Stimulated activated CD4-positive, alpha-beta T cell treated with anti-CD3 and anti-CD28 coated beads, Interleukin-2, amount 100 ng/mL, for 24 hours (primary cell): Measurements from ENCODE around the gene CELA3A.
"Not testable (repeated sequence)": the region's sequence is repeated elsewhere in the genome, so short reads cannot be mapped to it uniquely, and the experiment has no call there.

ENCODE experiments used
- DNase-seq, 2 donors: peaks; one replicate each; pipeline ENCODE4 v3.0.0-alpha.2; 2020

CELA3A gene

GRCh38 chr1:21982122-21982521 is 19.3 kb upstream of the CELA3A start:
- not testable (repeated sequence) for DNase-seq

GRCh38 chr1:21983539-21983938 is 17.9 kb upstream of the CELA3A start:
- DNase-seq, result not testable (repeated sequence)

GRCh38 chr1:21985893-21986292 is 15.6 kb upstream of the CELA3A start:
- not testable (repeated sequence) for DNase-seq

GRCh38 chr1:21986386-21986785 is 15.1 kb upstream of the CELA3A start:
- not testable (repeated sequence) for DNase-seq

- DNase-seq, result not testable (repeated sequence)
Observed at GRCh38 chr1:21989672-21990393, 11.6 kb upstream of the CELA3A start.

GRCh38 chr1:21992186-21992585 is 9.3 kb upstream of the CELA3A start:
- DNase-seq, result not testable (repeated sequence)

GRCh38 chr1:21994716-21995115 is 6.7 kb upstream of the CELA3A start:
- DNase-seq, result not testable (repeated sequence)

- DNase-seq, result not testable (repeated sequence)
Observed at GRCh38 chr1:21996663-21996970, 4.8 kb upstream of the CELA3A start.

- not testable (repeated sequence) for DNase-seq
Observed at GRCh38 chr1:21997891-21998623, 3.4 kb upstream of the CELA3A start.

- DNase-seq, result not testable (repeated sequence)
Observed at GRCh38 chr1:21998624-21999294, 2.7 kb upstream of the CELA3A start.

GRCh38 chr1:21999645-22000044 is 1.8 kb upstream of the CELA3A start:
- DNase-seq, result not testable (repeated sequence)

GRCh38 chr1:22002461-22002860 is 1.0 kb downstream of the CELA3A start:
- not testable (repeated sequence) for DNase-seq

- DNase-seq, result not testable (repeated sequence)
Observed at GRCh38 chr1:22002875-22003274, 1.4 kb downstream of the CELA3A start.

GRCh38 chr1:22003959-22004358 is 2.5 kb downstream of the CELA3A start:
- DNase-seq, result not testable (repeated sequence)

GRCh38 chr1:22005261-22006149 is 4.0 kb downstream of the CELA3A start:
- peak; percentile 34 to 47 for DNase-seq

GRCh38 chr1:22006736-22007135 is 5.3 kb downstream of the CELA3A start:
- DNase-seq, result not testable (repeated sequence)

- DNase-seq, result not testable (repeated sequence)
Observed at GRCh38 chr1:22007262-22007661, 5.8 kb downstream of the CELA3A start.

- DNase-seq, result not testable (repeated sequence)
Observed at GRCh38 chr1:22009566-22009965, 8.1 kb downstream of the CELA3A start.

GRCh38 chr1:22012752-22013151 is 11.3 kb downstream of the CELA3A start:
- not testable (repeated sequence) for DNase-seq

- not testable (repeated sequence) for DNase-seq
Observed at GRCh38 chr1:22014575-22015206, 13.2 kb downstream of the CELA3A start.

- DNase-seq, result peak; percentile 57 to 75
Observed at GRCh38 chr1:22018583-22019559, 17.4 kb downstream of the CELA3A start.
